Measurements from ENCODE around the gene TOMM6. TPM values are rescaled to one million over a fixed set of nuclear protein-coding genes. Genes with fewer than 3 reads are reported as not detected.

The TOMM6 gene
- total RNA-seq, 1 experiment from 2014 or later, result 234 TPM

DNA sequence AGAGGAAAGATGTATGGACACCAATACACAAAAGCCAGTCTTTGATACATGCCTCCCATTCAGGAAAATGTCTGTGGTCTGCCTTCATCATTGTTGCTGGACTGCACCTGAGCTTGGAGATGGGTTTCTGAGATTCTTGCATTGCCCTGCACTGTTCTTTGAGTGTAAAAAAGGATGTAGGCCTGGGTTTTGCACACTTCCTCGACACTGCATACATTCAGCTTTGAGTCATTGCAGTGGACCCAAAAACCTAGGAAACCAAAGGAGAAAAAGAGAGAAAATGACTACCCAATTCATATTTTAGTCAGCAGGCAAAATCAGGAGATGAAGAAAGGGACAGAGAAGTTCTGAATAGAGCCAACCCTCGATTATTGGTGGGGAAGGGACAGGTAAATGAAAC lies 9.0 kb downstream of the TOMM6 start:
- no peaks in the 10 kb centered on the region for H3K9me3 ChIP-seq (ENCODE audit: control insufficient read depth, insufficient read depth, low read depth, low read length)
- intact Hi-C loops (cut with micrococcal nuclease; ENCODE audit: unreplicated experiment) (no loop called here), in situ Hi-C loops (cut with HindIII; ENCODE audit: low pct_unique_long_range_greater_than_20kb, low sequenced_read_pairs) (no loop called here)
- TF ChIP-seq, protein P1, sequence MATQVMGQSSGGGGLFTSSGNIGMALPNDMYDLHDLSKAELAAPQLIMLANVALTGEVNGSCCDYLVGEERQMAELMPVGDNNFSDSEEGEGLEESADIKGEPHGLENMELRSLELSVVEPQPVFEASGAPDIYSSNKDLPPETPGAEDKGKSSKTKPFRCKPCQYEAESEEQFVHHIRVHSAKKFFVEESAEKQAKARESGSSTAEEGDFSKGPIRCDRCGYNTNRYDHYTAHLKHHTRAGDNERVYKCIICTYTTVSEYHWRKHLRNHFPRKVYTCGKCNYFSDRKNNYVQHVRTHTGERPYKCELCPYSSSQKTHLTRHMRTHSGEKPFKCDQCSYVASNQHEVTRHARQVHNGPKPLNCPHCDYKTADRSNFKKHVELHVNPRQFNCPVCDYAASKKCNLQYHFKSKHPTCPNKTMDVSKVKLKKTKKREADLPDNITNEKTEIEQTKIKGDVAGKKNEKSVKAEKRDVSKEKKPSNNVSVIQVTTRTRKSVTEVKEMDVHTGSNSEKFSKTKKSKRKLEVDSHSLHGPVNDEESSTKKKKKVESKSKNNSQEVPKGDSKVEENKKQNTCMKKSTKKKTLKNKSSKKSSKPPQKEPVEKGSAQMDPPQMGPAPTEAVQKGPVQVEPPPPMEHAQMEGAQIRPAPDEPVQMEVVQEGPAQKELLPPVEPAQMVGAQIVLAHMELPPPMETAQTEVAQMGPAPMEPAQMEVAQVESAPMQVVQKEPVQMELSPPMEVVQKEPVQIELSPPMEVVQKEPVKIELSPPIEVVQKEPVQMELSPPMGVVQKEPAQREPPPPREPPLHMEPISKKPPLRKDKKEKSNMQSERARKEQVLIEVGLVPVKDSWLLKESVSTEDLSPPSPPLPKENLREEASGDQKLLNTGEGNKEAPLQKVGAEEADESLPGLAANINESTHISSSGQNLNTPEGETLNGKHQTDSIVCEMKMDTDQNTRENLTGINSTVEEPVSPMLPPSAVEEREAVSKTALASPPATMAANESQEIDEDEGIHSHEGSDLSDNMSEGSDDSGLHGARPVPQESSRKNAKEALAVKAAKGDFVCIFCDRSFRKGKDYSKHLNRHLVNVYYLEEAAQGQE (IDR thresholded peaks at IDR 0.05; ENCODE audit: insufficient read depth in 1 of 2, low read depth in 2 of 2, low read length in 1 of 2), result no peak
- TF ChIP-seq SIN3A (IDR thresholded peaks at IDR 0.05; ENCODE audit: borderline replicate concordance, insufficient read depth, low read depth, low read length), result no peak
- ATAC-seq (no peak), DNase-seq (ENCODE audit: low read depth, low spot score) (no peak)
- H3K27me3 ChIP-seq (ENCODE audit: control insufficient read depth, insufficient read depth, low read length), result no peaks in the 10 kb centered on the region
- BruUV-seq (replicated peaks), result no TSS peak
- H3K36me3 ChIP-seq (ENCODE audit: control insufficient read depth, insufficient read depth, low read length), result peaks cover 4% of the 10 kb centered on the region
- ChIA-PET CTCF (no interaction called here), POLR2A (no interaction called here)
- H3K27ac ChIP-seq (ENCODE audit: low read length), result no peak overlapping the region
- no peak overlapping the region for H3K4me3 ChIP-seq (ENCODE audit: low read depth in 2 of 2, low read length in 2 of 2)
- H3K4me1 ChIP-seq (ENCODE audit: control insufficient read depth, insufficient read depth, low read length), result no peaks in the 10 kb centered on the region

DNA sequence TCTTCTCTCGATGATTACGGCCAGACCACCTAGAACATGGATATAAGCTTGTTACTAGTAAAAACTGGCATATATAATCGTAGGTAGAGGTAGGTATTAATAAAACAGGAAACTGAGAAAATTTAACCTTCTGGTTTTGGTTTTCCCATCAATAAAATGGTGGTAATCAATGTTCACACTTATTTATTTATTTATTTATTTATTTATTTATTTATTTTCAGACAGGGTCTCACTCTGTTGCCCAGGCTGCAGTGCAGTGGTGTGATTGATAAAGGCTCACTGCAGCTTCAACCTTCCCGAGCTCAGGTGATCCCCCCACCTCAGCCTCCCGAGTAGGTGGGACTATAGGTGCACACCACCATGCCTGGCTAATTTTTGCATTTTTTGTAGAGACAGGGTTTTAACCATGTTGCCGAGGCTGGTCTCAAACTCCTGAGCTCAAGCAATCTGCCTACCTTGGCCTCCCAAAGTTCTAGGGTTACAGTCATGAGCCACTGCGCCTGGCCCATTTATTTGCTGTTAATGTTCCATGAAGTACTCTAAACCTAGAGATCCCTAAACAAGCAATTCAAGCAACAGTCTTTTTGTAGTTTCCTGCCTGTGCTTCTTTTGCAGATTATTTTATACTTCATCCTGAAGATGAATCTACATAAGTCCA lies 11.5 kb downstream of the TOMM6 start:
- Histone ChIP-seq H3K36me3 (ENCODE audit: control insufficient read depth, insufficient read depth, low read length) (no peaks in the 10 kb centered on the region), H3K27ac (ENCODE audit: low read length) (no peak overlapping the region), H3K9me3 (ENCODE audit: control insufficient read depth, insufficient read depth, low read depth, low read length) (no peaks in the 10 kb centered on the region), H3K4me1 (ENCODE audit: control insufficient read depth, insufficient read depth, low read length) (no peaks in the 10 kb centered on the region), H3K4me3 (ENCODE audit: low read depth in 2 of 2, low read length in 2 of 2) (no peak overlapping the region), H3K27me3 (ENCODE audit: control insufficient read depth, insufficient read depth, low read length) (no peaks in the 10 kb centered on the region)
- BruUV-seq (replicated peaks), result no TSS peak
- CTCF ChIA-PET, result no interaction called here
- intact Hi-C loops (cut with micrococcal nuclease; ENCODE audit: unreplicated experiment) (no loop called here), in situ Hi-C loops (cut with HindIII; ENCODE audit: low pct_unique_long_range_greater_than_20kb, low sequenced_read_pairs) (no loop called here)
- ATAC-seq, result no peak
- TF ChIP-seq, protein P2, sequence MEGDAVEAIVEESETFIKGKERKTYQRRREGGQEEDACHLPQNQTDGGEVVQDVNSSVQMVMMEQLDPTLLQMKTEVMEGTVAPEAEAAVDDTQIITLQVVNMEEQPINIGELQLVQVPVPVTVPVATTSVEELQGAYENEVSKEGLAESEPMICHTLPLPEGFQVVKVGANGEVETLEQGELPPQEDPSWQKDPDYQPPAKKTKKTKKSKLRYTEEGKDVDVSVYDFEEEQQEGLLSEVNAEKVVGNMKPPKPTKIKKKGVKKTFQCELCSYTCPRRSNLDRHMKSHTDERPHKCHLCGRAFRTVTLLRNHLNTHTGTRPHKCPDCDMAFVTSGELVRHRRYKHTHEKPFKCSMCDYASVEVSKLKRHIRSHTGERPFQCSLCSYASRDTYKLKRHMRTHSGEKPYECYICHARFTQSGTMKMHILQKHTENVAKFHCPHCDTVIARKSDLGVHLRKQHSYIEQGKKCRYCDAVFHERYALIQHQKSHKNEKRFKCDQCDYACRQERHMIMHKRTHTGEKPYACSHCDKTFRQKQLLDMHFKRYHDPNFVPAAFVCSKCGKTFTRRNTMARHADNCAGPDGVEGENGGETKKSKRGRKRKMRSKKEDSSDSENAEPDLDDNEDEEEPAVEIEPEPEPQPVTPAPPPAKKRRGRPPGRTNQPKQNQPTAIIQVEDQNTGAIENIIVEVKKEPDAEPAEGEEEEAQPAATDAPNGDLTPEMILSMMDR (IDR thresholded peaks at IDR 0.05), result no peak
- TF ChIP-seq TCF7L2 (IDR thresholded peaks at IDR 0.05; ENCODE audit: low read depth, low read length) (no peak), SIN3A (IDR thresholded peaks at IDR 0.05; ENCODE audit: borderline replicate concordance, insufficient read depth, low read depth, low read length) (no peak), POLR2AphosphoS5 (IDR thresholded peaks at IDR 0.05; ENCODE audit: low read depth, low read length) (no peak)
- TF ChIP-seq, protein P1 (IDR thresholded peaks at IDR 0.05; ENCODE audit: insufficient read depth in 1 of 2, low read depth in 2 of 2, low read length in 1 of 2), result no peak
- POLR2A ChIA-PET, result no interaction called here
- DNase-seq (ENCODE audit: low read depth, low spot score), result no peak
